Caco-2 (cell line): ENCODE measurements around the gene SFXN3. TPM values are rescaled to one million over a fixed set of nuclear protein-coding genes. Genes with fewer than 3 reads are reported as not detected.

Source experiments
- BruUV-seq: library from RNA; stranded (reverse); fragments of 400-500 nt; replicated peaks from 2 replicates; lab custom pipeline; 2021; lab: Mats Ljungman, UMichigan
- CTCF ChIA-PET: fragments of 300-600 bp; sonication (Branson Sonifier 250); formaldehyde crosslinking; loops from one replicate; lab custom pipeline; 2022; ENCODE audit warnings: antibody characterized with exemption; lab: Charles Lee
- POLR2A ChIA-PET: fragments of 300-600 bp; sonication (Branson Sonifier 250); formaldehyde crosslinking; loops from one replicate; lab custom pipeline; 2022; ENCODE audit warnings: antibody characterized with exemption; lab: Charles Lee
- DNase-seq, 2 experiments: peaks; one replicate each; pipeline versions ENCODE4 v3.0.0 to v3.0.0-alpha.2; 2020 to 2022
- H3K27me3 ChIP-seq: replicated peaks from 2 replicates; pipeline ENCODE4 v1.6.0; 2011; ENCODE audit warnings: low read length; ENCODE audit not compliant: control insufficient read depth, insufficient read depth
- H3K36me3 ChIP-seq: 2 replicates; pipeline ENCODE4 v1.5.1; 2011; ENCODE audit warnings: low read length; ENCODE audit not compliant: control insufficient read depth, insufficient read depth
- H3K4me1 ChIP-seq: fragments of 250-450 bp; sonication (Bioruptor Pico); 2 replicates; pipeline ENCODE4 v1.5.1; 2020; ENCODE audit warnings: mild to moderate bottlenecking
- H3K4me3 ChIP-seq: 2 replicates; pipeline ENCODE4 v1.5.1; 2011; ENCODE audit warnings: low read depth, mild to moderate bottlenecking, control low read depth, low read length
- H3K9me3 ChIP-seq: fragments of 250-450 bp; sonication (Bioruptor Pico); 2 replicates; pipeline ENCODE4 v1.5.1; 2020; ENCODE audit warnings: mild to moderate bottlenecking, moderate library complexity
- H3K27ac Mint-ChIP-seq: one replicate; pipeline ENCODE4 v1.8.0; 2022; ENCODE audit warnings: mixed read lengths; ENCODE audit not compliant: unreplicated experiment
- H3K27me3 Mint-ChIP-seq: one replicate; pipeline ENCODE4 v1.8.0; 2022; ENCODE audit warnings: mixed read lengths; ENCODE audit not compliant: insufficient read depth, unreplicated experiment
- H3K36me3 Mint-ChIP-seq: one replicate; pipeline ENCODE4 v1.8.0; 2022; ENCODE audit warnings: mild to moderate bottlenecking, mixed read lengths; ENCODE audit not compliant: insufficient read depth, unreplicated experiment
- H3K4me1 Mint-ChIP-seq: one replicate; pipeline ENCODE4 v1.8.0; 2022; ENCODE audit warnings: low read depth, mixed read lengths; ENCODE audit not compliant: unreplicated experiment
- H3K4me3 Mint-ChIP-seq: one replicate; pipeline ENCODE4 v1.8.0; 2022; ENCODE audit warnings: mild to moderate bottlenecking, moderate library complexity, mixed read lengths; ENCODE audit not compliant: unreplicated experiment
- H3K9me3 Mint-ChIP-seq: one replicate; pipeline ENCODE4 v1.8.0; 2022; ENCODE audit warnings: mixed read lengths; ENCODE audit not compliant: unreplicated experiment
- CTCF ChIP-seq, 2 experiments: fragments of 200-600 bp in 1 of 2; IDR thresholded peaks; 1 replicate in 1 of 2; 2 replicates in 1 of 2; pipeline versions ENCODE4 v1.5.1 to v1.8.0; 2011 to 2022; ENCODE audit warnings: antibody characterized with exemption in 1 of 2, control low read depth in 1 of 2, inconsistent platforms in 1 of 2, low read depth in 1 of 2, low read length in 1 of 2, mild to moderate bottlenecking in 1 of 2, moderate library complexity in 1 of 2; ENCODE audit not compliant: insufficient read depth in 1 of 2, severe bottlenecking in 1 of 2, unreplicated experiment in 1 of 2
- intact Hi-C: fragments of 100-400 bp; cut with micrococcal nuclease; formaldehyde crosslinking; loops from one replicate; pipeline ENCODE4 v1.10.0; 2022; ENCODE audit not compliant: unreplicated experiment
- total RNA-seq: library from RNA; stranded (reverse); gene quantifications from 2 replicates; pipeline ENCODE4 v1.2.3, GENCODE V29; 2022

The SFXN3 gene
- total RNA-seq, 1 experiment from 2014 or later: 23.4 TPM

- no peak for TF ChIP-seq CTCF (IDR thresholded peaks at IDR 0.05; ENCODE audit: insufficient read depth in 1 of 2, low read depth in 1 of 2, low read length in 1 of 2, severe bottlenecking in 1 of 2, unreplicated experiment in 1 of 2)
- Histone ChIP-seq H3K4me3 (no peak overlapping the region), H3K27me3 (no peaks in the 10 kb centered on the region), H3K4me1 (no peaks in the 10 kb centered on the region), H3K9me3 (no peaks in the 10 kb centered on the region), H3K36me3 (peaks cover 1% of the 10 kb centered on the region; the same call in 1 of the 2 replicates)
- no peak overlapping the region for H3K4me3 Mint-ChIP-seq
- no peak overlapping the region for H3K27ac Mint-ChIP-seq
- DNase-seq: no peak
- BruUV-seq: no TSS peak
- POLR2A ChIA-PET: no interaction called here
- CTCF ChIA-PET: interaction anchor here (1.4 to 1.8 kb wide), 4 partner anchors 10 to 23 kb away, joined by 3 to 9 read pairs (median 5); partner anchors contain the start of genes KAZALD1, PDZD7 and SFXN3
- H3K27me3 Mint-ChIP-seq: no peaks in the 10 kb centered on the region
- intact Hi-C loops: no loop called here
- peaks cover 7% of the 10 kb centered on the region for H3K4me1 Mint-ChIP-seq
- H3K36me3 Mint-ChIP-seq: no peaks in the 10 kb centered on the region
- H3K9me3 Mint-ChIP-seq: no peaks in the 10 kb centered on the region
Observed at GRCh38 chr10:101052285-101052684, 21.3 kb downstream of the SFXN3 start.

GRCh38 chr10:101053516-101053915 lies 22.5 kb downstream of the SFXN3 start:
- no peaks in the 10 kb centered on the region for H3K27me3 ChIP-seq
- Mint-ChIP-seq H3K4me3 (no peak overlapping the region), H3K4me1 (peaks cover 7% of the 10 kb centered on the region), H3K36me3 (no peaks in the 10 kb centered on the region), H3K9me3 (no peaks in the 10 kb centered on the region), H3K27ac (no peak overlapping the region), H3K27me3 (no peaks in the 10 kb centered on the region)
- ChIA-PET POLR2A (no interaction called here), CTCF (interaction anchor here (1.0 kb wide), 1 partner anchor 12 kb away, joined by 10 read pairs; no protein-coding TSS in a partner anchor)
- H3K4me1 ChIP-seq: no peaks in the 10 kb centered on the region
- no peak for TF ChIP-seq CTCF (IDR thresholded peaks at IDR 0.05; ENCODE audit: insufficient read depth in 1 of 2, low read depth in 1 of 2, low read length in 1 of 2, severe bottlenecking in 1 of 2, unreplicated experiment in 1 of 2)
- BruUV-seq: no TSS peak
- H3K36me3 ChIP-seq: peaks cover 1% of the 10 kb centered on the region; the same call in 1 of the 2 replicates
- no peak overlapping the region for H3K4me3 ChIP-seq
- no peak for DNase-seq
- intact Hi-C loops: no loop called here
- no peaks in the 10 kb centered on the region for H3K9me3 ChIP-seq

- Mint-ChIP-seq H3K9me3 (no peaks in the 10 kb centered on the region), H3K36me3 (no peaks in the 10 kb centered on the region), H3K27me3 (no peaks in the 10 kb centered on the region), H3K4me1 (peaks cover 7% of the 10 kb centered on the region), H3K4me3 (no peak overlapping the region), H3K27ac (no peak overlapping the region)
- no peaks in the 10 kb centered on the region for H3K9me3 ChIP-seq
- no peak for DNase-seq
- no peaks in the 10 kb centered on the region for H3K27me3 ChIP-seq
- H3K4me3 ChIP-seq: no peak overlapping the region
- ChIA-PET POLR2A (no interaction called here), CTCF (interaction anchor here (0.6 to 1.7 kb wide), 3 partner anchors 35 to 41 kb away, joined by 3 to 6 read pairs (median 5); no protein-coding TSS in a partner anchor)
- no TSS peak for BruUV-seq
- TF ChIP-seq CTCF (IDR thresholded peaks at IDR 0.05; ENCODE audit: insufficient read depth in 1 of 2, low read depth in 1 of 2, low read length in 1 of 2, severe bottlenecking in 1 of 2, unreplicated experiment in 1 of 2): no peak
- peaks cover 1% of the 10 kb centered on the region; the same call in 1 of the 2 replicates for H3K36me3 ChIP-seq
- intact Hi-C loops: no loop called here
- 0 out of 2 replicates have a peak, but pooled peaks cover 2% of the 10 kb centered on the region for H3K4me1 ChIP-seq
Observed at GRCh38 chr10:101054351-101054750, 23.3 kb downstream of the SFXN3 start.
